ENCODE results near the gene PIGBOS1. TPM values are rescaled to one million over a fixed set of nuclear protein-coding genes. Genes with fewer than 3 reads are reported as not detected.

Gene PIGBOS1
- total RNA-seq, 1 donor from 2014 or later = 12.5 TPM

- Mint-ChIP-seq H3K4me1 (no peaks in the 10 kb centered on the region), H3K36me3 (ENCODE audit: low read depth) (peaks cover 10% of the 10 kb centered on the region), H3K27me3 (ENCODE audit: low read depth) (no peaks in the 10 kb centered on the region), H3K9me3 (no peaks in the 10 kb centered on the region), H3K27ac (ENCODE audit: unreplicated experiment) (peak overlapping the region; percentile 41), H3K4me3 (no peak overlapping the region)
- DNase-seq (ENCODE audit: low read depth, low spot score) = no peak
- no peak for TF ChIP-seq CTCF (conservative IDR thresholded peaks at IDR 0.05)
Observed at GRCh38 chr15:55358471-55358870, 39.5 kb upstream of the PIGBOS1 start.

DNA sequence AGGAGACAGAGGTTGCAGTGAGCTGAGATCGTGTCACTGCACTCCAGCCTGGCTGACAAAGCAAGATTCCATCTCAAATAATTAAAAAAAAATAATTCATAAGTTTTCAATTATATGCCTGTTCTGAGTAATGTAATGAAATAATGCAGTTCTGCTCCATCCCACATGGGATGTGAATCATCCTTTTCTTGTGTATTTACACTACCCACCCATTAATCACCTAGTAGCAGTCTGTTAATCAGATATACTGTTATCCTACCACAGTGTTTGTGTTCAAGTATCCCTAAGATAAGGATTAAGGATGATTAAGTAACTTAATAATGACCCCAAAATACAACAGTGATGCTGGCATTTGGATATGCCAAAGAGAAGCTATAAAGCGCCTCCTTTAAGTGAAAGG is 38.9 kb upstream of the PIGBOS1 start:
- no peak for DNase-seq (ENCODE audit: low read depth, low spot score)
- Mint-ChIP-seq H3K4me3 (no peak overlapping the region), H3K27ac (ENCODE audit: unreplicated experiment) (no peak overlapping the region), H3K4me1 (no peaks in the 10 kb centered on the region), H3K36me3 (ENCODE audit: low read depth) (peaks cover 10% of the 10 kb centered on the region), H3K9me3 (no peaks in the 10 kb centered on the region), H3K27me3 (ENCODE audit: low read depth) (no peaks in the 10 kb centered on the region)
- TF ChIP-seq CTCF (conservative IDR thresholded peaks at IDR 0.05) = no peak

- peaks cover 10% of the 10 kb centered on the region for H3K36me3 Mint-ChIP-seq (ENCODE audit: low read depth)
- H3K9me3 Mint-ChIP-seq = no peaks in the 10 kb centered on the region
- TF ChIP-seq CTCF (conservative IDR thresholded peaks at IDR 0.05) = no peak
- DNase-seq (ENCODE audit: low read depth, low spot score) = no peak
- H3K27ac Mint-ChIP-seq (ENCODE audit: unreplicated experiment) = no peak overlapping the region
- no peaks in the 10 kb centered on the region for H3K27me3 Mint-ChIP-seq (ENCODE audit: low read depth)
- H3K4me3 Mint-ChIP-seq = no peak overlapping the region
- H3K4me1 Mint-ChIP-seq = no peaks in the 10 kb centered on the region
Observed at GRCh38 chr15:55356985-55357585, 38.2 kb upstream of the PIGBOS1 start.

GRCh38 chr15:55353025-55353424 is 34.1 kb upstream of the PIGBOS1 start:
- Mint-ChIP-seq H3K4me3 (no peak overlapping the region), H3K36me3 (ENCODE audit: low read depth) (peaks cover 19% of the 10 kb centered on the region), H3K4me1 (no peaks in the 10 kb centered on the region), H3K9me3 (peaks cover 3% of the 10 kb centered on the region), H3K27me3 (ENCODE audit: low read depth) (no peaks in the 10 kb centered on the region), H3K27ac (ENCODE audit: unreplicated experiment) (no peak overlapping the region)
- no peak for TF ChIP-seq CTCF (conservative IDR thresholded peaks at IDR 0.05)
- no peak for DNase-seq (ENCODE audit: low read depth, low spot score)

- no peaks in the 10 kb centered on the region for H3K27me3 Mint-ChIP-seq (ENCODE audit: low read depth)
- DNase-seq (ENCODE audit: low read depth, low spot score) = no peak
- TF ChIP-seq CTCF (conservative IDR thresholded peaks at IDR 0.05) = no peak
- peaks cover 12% of the 10 kb centered on the region for H3K36me3 Mint-ChIP-seq (ENCODE audit: low read depth)
- H3K27ac Mint-ChIP-seq (ENCODE audit: unreplicated experiment) = no peak overlapping the region
- peaks cover 3% of the 10 kb centered on the region for H3K9me3 Mint-ChIP-seq
- peaks cover under 1% of the 10 kb centered on the region for H3K4me1 Mint-ChIP-seq
- no peak overlapping the region for H3K4me3 Mint-ChIP-seq
Observed at GRCh38 chr15:55349282-55349681, 30.4 kb upstream of the PIGBOS1 start.

Data from neural crest cell (in vitro differentiated cells).